GM12891 (cell line): ENCODE measurements around the gene CAP2.
"Not testable (repeated sequence)": the region's sequence is repeated elsewhere in the genome, so short reads cannot be mapped to it uniquely, and the experiment has no call there.

ENCODE experiments used
- PAX5 ChIP-seq: IDR thresholded peaks from 2 replicates; pipeline ENCODE4 v1.6.1; 2011; ENCODE audit warnings: low read length, moderate library complexity, mild to moderate bottlenecking; ENCODE audit not compliant: insufficient read depth, severe bottlenecking
- POLR2A ChIP-seq: IDR thresholded peaks from 2 replicates; pipeline ENCODE4 v1.6.1; 2011; ENCODE audit warnings: low read depth, low read length, control low read depth
- POLR2AphosphoS5 ChIP-seq: IDR thresholded peaks from 2 replicates; pipeline ENCODE4 v1.6.1; 2011; ENCODE audit warnings: low read depth, low read length, control low read depth
- SPI1 ChIP-seq: IDR thresholded peaks from 2 replicates; pipeline ENCODE4 v1.6.1; 2011; ENCODE audit warnings: low read depth, low read length, control low read depth
- TAF1 ChIP-seq: IDR thresholded peaks from 2 replicates; pipeline ENCODE4 v1.6.1; 2011; ENCODE audit warnings: low read depth, low read length, control low read depth

- TF ChIP-seq POLR2A, TAF1, POLR2AphosphoS5, PAX5, SPI1: not testable (repeated sequence)
Measured at GRCh38 chr6:17405181-17405943, 12.0 kb downstream of the CAP2 start.
